Superior temporal gyrus (tissue), 1 donor: Measurements from ENCODE around the gene TXNIP.
A peak's percentile ranks its signal among the peaks of the same experiment; 100 is the strongest.
"Not testable (repeated sequence)": the region's sequence is repeated elsewhere in the genome, so short reads cannot be mapped to it uniquely, and the experiment has no call there.

Experiments used
- DNase-seq: peaks from one replicate; pipeline ENCODE4 v3.0.0-alpha.2; 2016; ENCODE audit errors: extremely low spot score

TXNIP gene

GRCh38 chr1:145996433-145997015, at the start of gene TXNIP:
Gene TXNIP, minus strand, starts transcription at chr1:145996579. Its CDS starts 313 bp downstream, at chr1:145996266.
- peak; percentile 100 for DNase-seq

- DNase-seq, result peak; percentile 48
These were observed 43.4 kb upstream of the TXNIP start for GRCh38 chr1:146039844-146040194.

DNA sequence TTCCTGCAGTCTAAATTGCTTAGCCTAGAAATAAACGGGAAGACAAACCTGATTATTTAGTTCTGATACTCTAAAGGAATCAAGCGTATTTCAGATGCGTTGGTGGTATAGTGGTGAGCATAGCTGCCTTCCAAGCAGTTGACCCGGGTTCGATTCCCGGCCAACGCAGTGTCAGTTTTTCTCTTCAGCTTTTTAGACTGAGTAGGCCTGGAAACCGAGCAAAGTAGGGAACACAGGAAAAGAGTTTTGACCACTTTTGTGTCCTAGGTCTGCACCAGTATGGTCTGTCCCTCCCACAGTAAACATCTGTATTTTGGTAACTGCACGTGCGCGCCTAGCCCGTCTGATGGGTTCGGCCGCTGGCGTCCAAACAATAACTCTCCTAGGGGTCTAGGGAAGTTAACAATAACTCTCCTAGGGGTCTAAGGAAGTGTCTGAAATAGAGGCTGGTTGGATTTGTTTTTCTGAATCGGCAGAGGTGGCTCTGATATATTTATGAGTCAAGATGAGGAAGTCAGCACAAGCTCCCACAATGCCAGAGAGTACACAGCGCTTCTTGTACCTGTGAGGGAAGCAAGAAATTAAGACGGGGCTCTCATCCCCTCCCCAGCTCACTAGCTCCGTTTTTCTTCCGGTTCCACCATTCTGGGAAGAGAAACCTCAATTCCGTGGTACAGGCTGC, 40.7 kb upstream of the TXNIP start:
- peak; percentile 99 for DNase-seq

- DNase-seq, result peak; percentile 67
These were observed 40.0 kb upstream of the TXNIP start for GRCh38 chr1:146036241-146036964.

- no peak for DNase-seq
These were observed 38.7 kb upstream of the TXNIP start for GRCh38 chr1:146035048-146035423.

DNA sequence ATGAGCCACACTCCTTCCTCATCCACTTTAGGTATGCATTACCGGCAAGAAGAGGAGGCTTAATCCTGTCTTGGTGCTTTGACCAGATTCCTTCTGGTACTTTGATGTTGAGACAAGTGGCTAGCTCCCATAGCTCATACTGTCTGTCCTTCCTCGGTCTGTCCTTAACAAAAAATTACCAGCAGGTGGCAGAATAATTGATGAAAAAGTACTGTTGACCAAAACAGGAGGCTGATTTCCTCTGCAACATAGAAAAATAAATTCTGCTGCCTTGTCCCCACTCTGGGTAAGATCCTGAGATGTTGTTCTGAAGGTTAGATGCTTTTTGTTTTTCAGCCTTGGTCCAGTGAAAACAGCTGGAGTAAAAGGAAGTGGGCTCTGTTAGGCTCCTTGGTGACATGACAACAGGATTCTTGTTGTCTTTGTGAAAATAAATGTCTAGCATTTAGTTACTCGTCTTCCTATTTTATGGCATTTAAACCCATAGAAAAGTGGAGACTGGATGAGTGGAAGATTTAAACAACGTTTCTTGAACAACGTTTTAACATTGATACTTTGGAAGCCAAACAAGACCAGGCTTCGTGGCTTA, 36.3 kb upstream of the TXNIP start:
- DNase-seq, result peak; percentile 85

GRCh38 chr1:146031476-146031875, 35.1 kb upstream of the TXNIP start:
- DNase-seq, result peak; percentile 47

- no peak for DNase-seq
These were observed 32.7 kb upstream of the TXNIP start for GRCh38 chr1:146029117-146029516.

DNA sequence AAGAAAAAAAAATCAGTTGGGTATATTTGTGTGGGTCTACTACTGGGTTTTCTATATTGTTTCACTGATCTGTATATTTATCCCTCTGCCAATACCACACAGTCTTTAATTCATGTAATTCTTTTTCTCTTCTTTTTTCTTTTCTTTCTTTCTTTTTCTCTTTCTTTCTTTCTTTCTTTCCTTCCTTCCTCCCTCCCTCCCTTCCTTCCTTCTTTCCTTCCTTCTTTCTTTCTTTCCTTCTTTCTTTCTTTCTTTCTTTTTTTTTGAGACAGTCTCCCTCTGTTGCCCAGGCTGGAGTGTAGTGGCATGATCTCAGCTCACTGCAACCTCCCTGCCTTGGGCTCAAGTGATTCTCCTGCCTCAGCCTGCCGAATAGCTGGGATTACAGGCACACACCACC, 30.3 kb upstream of the TXNIP start:
- DNase-seq, result not testable (repeated sequence)

DNA sequence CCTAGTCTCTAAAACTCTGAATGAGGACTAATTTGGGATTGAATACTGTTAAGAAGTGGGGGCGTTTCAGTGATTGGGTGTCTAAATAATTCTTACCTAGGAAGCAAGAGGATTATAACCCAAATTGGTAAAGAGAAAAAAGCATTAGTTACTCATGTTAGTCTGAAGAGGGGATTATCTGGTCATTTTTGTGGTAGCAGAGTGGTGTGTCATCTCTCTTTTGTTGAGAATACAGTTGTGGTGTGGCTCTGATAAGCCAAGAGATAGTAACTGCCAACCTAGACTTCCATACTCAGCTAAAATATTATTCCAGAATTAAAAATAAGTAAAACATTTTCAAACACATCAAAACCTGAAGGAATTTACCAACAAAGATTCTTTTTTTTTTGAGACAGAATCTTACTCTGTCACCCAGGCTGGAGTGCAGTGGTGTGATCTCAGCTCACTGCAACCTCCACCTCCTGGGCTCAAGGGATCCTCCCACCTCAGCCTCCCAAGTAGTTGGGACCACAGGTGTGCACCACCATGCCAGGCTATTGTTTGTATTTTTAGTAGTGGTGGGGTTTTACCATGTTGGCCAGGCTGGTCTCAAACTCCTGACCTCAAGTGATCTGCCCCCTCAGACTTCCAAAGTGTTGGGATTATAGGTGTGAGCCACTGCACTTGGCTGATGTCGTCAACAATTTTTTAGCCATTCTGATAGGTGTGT, 29.6 kb upstream of the TXNIP start:
- DNase-seq, result not testable (repeated sequence)

DNA sequence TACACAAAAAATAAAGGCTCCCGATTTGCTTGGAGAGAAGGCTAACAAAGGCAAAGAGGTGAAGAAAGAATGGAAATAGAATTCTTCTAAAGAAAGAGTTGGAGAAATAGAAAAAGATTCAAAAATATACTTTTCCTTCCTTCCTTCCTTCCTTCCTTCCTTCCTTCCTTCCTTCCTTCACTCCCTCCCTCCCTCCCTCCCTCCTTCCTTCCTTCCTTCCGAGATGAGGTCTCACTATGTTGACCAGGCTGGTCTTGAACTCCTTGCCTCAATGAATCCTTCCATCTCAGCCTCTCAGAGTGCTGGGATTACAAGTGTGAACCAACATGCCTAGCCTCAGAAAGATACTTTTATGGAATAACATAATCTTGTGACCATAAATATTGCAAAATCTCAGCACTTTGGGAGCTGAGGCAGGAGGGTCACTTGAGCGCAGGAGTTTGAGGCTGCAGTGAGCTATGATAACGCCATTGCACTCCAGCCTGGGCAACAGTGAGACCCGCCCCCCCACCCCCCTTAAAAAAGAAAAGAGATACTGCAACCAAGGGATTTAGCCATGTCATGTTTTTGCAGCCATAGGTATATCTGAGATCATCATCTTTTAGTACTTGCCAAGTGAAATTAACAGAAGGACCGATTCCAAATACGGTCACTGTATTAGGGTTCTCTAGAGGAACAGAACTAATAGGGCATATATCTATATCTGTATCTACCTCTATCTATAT, 26.2 kb upstream of the TXNIP start:
- DNase-seq, result no peak

DNA sequence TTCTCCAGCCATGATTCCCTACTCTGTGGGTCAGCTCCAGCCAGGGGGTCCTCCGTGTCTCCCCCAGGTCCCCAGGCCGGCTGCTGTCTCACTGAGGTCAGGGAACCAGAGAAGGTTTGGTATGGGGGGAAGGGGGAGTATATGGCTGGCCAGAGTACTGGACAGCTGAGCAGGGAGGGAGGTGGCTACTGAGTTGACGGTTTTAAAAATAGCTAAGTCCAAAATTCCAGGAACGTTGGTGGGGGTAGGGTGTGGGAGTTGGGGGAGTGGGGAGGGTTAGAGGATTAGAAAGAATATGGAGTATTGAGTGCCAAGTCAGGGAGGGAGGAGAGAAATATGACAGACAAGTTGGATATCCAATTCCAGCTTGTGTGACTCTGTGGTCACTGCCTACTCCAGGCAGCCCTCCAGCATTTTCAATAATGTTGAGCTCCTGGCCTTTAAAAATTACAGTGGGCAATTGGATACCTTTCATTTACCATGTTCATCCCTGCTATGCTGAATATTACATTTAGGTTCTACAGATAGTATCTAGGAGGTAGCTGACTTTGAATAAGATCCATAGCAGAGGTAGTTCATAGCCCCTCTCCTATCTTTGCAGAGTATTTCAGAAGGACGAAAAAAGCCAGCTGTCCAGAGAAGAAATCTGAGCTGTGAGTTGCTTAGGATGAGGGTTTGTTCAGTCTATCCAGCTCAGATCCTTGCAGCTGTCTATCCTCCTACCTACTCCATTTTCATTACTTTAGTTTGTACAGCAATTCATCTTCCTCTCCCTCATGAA, 25.4 kb upstream of the TXNIP start, which contains the start of gene HJV:
TSS of gene HJV (minus strand) at position 114 of the 781 bp plus-strand sequence. CDS start 1,504 bp downstream, outside the sequence.
- DNase-seq, result no peak

GRCh38 chr1:146021050-146021445, 24.7 kb upstream of the TXNIP start:
- DNase-seq, result no peak

DNA sequence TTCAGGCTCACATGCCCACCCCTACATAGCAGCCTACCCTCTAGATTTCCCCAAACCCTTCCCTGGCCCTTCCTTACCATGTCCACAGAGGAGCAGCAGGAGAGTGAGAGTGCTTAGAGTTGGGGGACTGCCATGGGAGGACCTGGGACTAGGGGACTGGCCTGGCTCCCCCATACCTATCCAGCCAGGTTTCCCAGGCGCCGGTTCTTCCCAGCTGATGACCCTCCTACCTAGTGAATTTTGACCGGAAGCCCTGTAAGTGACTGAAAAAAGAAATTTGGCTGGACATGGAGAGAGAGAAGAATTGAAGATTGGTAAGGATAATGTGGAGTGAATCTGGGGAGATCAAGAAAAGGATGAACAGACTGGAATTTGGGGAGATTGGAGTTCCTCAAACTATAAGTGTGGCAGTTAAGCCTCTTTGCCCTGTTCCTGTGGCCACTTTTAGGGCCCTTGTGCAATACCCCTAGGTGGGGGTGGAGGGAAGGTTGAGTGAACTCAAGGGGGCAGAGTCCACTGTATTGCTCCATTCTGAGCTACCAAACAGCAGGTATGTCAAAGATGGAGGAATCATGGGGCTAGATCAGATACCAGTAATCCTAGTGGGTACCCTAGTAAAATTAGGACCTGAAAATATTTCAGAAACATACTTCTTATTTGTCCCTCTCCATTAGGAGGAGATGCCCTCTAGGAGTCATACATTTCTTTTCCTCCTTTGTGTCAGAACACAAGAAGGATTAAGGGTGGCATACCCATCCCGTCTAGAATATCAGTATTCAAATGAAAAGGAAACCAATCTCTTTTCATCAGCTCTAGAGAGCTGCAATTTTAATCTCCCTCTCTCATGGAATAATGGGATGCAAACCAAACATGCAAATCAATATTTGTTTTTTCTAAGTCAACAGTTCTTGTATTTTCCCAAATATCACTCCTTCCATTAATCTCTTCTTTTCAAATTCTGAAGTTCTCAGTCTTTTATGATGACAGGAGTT, 24.0 kb upstream of the TXNIP start:
- DNase-seq, result no peak

DNA sequence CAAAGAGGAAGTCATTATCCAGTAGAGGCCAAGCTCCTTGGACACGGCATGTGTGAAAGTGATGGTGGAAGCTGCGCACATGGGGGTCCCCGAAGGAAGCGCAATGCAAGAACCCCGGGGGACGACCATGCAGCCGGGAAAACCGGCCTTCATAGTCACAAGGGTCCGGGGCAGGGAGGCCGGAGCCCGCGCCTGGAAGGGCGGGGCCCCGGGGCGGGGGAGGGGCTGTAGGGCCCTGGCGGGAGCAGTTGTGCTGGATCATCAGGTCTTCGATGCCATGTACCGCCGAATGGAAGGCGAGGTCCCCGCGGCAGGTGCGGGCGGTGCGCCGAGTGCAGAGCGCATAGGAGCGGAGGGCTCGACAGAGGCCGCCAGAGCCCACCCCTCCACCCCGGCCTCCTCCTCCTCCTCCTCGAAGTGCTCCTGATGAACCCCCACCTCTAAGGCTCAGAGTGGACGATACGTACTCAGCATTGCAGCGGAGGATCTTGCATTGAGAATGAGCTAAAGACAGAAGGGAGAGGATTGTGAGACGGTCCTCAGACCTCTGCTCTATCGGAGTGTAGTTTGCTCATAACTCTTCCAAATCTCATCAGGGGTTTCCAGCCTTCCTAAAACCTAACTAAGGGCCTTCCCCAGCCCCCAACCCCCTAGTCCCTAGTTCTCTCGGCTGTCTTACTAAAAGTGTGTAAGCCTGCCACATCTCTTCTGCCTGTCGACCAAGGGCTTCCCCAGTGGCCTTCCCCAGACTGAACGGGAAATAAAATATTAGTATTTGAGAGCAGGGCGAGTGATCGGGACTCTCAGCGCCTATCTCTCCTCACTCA, 23.1 kb upstream of the TXNIP start:
- no peak for DNase-seq

GRCh38 chr1:146016891-146017290, 20.5 kb upstream of the TXNIP start:
- DNase-seq, result no peak

DNA sequence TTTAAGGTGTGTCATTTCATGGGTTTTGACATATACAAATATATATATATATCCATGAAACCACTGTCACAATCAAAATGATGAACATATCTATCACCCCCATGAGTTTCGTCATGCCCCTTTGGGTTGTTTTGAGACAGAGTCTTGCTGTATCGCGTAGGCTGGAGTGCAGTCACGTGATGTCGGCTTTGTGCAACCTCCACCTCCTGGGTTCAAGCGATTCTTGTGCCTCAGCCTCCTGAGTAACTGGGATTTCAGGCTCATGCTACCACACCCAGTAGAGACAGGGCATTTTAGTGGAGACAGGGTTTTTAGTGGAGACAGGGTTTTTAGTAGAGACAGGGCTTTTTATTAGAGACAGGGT, 17.2 kb upstream of the TXNIP start:
- no peak for DNase-seq
